ENCODE data around the gene MRPL3.
"Not testable (repeated sequence)": the region's sequence is repeated elsewhere in the genome, so short reads cannot be mapped to it uniquely, and the experiment has no call there.

The MRPL3 gene

DNA sequence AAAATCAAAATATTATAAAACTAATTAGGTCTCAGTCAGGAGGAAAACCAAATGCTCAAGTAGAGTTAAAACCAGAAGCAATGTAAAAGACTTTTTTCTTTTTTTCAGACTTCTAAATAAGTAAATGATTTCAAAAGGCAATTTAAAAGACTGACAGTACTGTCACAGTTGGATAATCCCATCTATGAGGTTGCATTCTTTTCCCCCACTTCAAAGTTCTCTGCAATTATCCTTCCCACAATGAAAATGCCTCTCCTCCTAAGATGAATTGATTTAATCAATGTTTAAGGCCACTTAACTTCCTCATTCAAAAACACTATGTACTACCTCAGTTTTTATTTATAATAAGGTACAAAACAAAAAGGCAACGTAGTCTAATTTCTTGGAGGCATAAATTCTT is 8.1 kb downstream of the MRPL3 start:
- DNase-seq = no peak

DNA sequence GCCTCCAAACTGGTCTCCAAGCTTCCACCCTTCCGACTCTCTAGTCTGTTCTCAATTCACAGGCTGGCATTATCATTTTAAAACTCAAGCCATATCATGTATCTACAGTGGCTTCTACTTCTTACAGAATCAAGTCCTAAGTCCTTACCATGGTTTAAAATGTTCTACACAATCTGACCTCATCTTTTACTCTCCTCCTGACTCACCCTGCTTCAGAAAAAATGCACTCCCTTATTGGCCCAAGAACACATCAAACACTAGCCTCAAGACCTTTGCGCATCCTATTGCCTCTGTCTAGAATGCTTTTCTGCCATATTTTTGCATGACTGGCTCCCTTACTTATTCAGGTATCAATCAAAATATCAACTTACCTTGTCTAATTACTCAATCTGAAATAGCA is 11.0 kb downstream of the MRPL3 start:
- DNase-seq = no peak

- DNase-seq = no peak
Observed at GRCh38 chr3:131491084-131491483, 11.7 kb downstream of the MRPL3 start.

DNA sequence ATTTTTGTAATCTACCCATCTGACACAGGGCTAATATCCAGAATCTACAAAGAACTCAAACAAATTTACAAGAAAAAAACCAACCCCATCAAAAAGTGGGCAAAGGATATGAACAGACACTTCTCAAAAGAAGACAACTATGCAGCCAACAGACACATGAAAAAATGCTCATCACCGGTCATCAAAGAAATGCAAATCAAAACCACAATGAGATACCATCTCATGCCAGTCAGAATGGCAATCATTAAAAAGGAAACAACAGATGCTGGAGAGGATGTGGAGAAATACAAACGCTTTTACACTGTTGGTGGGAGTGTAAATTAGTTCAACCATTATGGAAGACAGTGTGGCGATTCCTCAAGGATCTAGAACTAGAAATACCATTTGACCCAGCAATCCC is 16.2 kb downstream of the MRPL3 start:
- DNase-seq = not testable (repeated sequence)

- DNase-seq = no peak
Observed at GRCh38 chr3:131485119-131485518, 17.7 kb downstream of the MRPL3 start.

GRCh38 chr3:131484496-131485111 is 18.2 kb downstream of the MRPL3 start:
- DNase-seq = no peak

- no peak for DNase-seq
Observed at GRCh38 chr3:131480116-131480515, 22.7 kb downstream of the MRPL3 start.

GRCh38 chr3:131477813-131478212 is 25.0 kb downstream of the MRPL3 start:
- DNase-seq = no peak

DNA sequence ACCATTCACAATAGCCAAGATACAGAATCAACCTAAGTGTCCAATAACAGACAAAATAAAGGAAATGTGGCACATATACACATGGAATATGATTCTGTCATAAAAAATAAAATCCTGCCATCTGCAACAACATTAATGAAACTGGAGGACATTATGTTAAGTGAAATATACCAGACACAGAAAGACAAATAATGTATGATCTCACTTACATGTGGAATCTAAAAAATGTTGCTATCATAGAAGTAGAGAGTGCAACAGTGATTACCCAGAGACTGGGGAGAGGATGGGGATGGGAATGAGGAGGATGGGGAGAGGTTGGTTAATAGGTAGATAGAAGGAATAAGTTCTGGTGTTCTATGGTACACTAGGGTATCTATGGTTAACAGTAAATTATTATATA is 28.7 kb downstream of the MRPL3 start:
- DNase-seq = peak; percentile 6

DNA sequence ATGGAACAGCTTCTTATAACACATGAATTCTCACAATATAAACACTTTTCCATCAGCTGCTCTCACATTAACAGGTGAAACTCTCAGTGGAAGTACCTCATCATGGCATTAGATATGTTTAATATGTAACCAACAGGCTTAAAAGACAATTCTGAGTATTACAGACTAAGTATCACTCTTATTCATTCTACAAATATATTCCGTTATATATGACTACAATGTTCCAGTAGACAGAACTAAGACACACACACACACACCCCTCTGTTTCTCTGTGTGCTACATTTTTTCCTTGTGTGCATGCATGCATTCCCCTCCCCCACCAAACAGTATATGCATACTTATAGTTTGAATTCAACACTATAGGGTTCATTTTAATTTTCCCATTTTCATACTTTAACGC is 32.4 kb downstream of the MRPL3 start:
- no peak for DNase-seq

DNA sequence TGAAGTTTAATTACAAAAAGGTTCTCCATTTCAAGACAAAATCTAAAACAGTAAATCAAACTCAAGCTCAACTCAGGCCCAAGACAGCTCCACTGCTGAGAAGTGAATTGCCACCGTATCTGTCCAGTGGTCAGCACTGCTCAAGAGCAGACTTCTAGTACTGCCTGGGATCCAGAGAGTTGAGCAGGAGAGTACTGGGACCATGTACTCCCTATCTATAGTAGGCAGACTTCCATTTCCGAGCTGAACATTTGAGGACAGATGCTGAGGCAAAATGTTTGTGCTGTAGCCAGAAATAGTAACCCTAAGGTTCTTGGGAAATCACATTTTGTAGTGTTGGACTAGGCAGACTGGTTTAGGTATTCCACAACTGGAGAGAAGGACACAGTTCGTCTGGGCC is 44.1 kb downstream of the MRPL3 start:
- DNase-seq = no peak

DNA sequence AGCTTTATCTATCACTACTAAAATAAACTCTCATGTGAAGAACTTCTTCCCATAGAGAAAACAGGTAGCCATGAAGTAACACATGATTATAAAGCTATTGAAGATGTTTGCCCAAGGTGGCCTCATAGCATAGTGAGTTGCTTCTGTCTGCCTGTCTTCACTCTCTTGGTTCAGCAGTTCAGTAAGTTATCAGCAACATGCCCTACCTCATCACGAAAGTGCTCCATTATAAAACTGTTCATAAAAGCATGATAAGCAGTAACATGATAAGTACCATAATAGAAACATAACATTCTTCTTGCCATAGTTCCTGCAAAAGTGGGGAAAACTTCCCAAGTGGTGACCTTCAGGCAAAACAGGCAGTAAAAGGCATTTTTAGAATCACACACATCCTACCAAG is 45.6 kb downstream of the MRPL3 start:
- DNase-seq = no peak

GRCh38 chr3:131454501-131454900 is 48.3 kb downstream of the MRPL3 start:
- no peak for DNase-seq

DNA sequence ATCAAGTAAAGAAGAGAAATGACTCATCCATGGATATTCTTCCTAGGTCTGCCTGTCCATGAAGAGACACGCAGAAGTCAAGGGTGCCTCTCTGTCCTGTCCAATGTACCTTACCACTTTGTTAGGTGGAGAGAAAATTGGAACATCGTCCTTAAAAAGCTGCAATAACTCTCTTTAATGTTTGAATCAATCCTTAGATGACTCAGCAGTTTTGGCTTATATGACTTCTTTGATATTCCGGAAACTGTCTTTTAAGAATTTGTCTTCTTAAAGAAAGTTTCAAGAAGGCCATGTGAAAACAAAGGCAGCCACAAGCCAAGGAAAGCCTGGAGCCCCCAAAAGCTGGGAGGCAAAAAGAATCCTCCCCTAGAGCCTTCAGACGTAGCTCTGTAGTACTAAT is 49.2 kb downstream of the MRPL3 start:
- DNase-seq = no peak

- no peak for DNase-seq
Observed at GRCh38 chr3:131447349-131447748, 55.4 kb downstream of the MRPL3 start.

DNA sequence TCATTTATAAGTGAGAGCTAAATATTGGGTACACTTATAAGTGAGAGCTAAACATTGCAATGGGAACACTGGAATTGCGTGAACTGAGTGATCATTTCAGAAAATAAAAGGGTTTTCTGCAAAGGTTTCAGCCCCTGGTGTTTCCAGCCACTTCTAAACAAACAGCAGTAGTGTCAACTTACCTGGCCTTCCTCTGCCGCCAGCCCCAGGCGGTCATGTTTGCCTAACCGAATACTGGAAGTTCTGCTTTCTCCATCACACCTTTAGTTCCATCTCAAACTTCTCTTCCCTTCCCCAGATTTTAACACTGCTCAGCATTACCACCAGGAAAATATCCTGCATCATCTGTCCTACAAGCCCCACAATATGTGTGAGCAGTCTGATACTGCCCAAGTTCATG is 58.6 kb downstream of the MRPL3 start:
- DNase-seq = no peak

- DNase-seq = no peak
Observed at GRCh38 chr3:131439084-131439483, 63.7 kb downstream of the MRPL3 start.

GRCh38 chr3:131435000-131435399 is 67.8 kb downstream of the MRPL3 start:
- DNase-seq = no peak

- DNase-seq = no peak
Observed at GRCh38 chr3:131432441-131432840, 70.3 kb downstream of the MRPL3 start.

DNA sequence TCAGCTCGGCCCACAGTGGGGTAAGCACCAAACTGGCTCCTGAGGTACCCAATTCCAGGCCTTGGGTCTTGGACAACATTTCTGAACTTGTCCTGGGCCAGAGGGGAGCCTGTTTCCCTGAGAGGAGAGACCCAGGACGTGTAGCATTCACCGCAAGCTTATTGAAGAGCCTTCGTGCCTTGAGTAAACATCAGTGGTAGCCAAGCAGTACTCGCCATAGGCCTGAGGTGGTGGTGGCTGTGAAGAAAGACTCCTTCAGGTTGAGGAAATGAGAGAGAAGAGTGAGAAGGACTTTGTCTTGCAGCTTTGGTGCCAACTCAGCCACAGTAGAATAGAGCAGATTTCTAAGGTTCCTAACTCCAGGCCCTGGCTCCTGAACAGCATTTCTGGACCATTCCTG is 71.0 kb downstream of the MRPL3 start:
- no peak for DNase-seq

- no peak for DNase-seq
Observed at GRCh38 chr3:131427226-131427625, 75.5 kb downstream of the MRPL3 start.

DNA sequence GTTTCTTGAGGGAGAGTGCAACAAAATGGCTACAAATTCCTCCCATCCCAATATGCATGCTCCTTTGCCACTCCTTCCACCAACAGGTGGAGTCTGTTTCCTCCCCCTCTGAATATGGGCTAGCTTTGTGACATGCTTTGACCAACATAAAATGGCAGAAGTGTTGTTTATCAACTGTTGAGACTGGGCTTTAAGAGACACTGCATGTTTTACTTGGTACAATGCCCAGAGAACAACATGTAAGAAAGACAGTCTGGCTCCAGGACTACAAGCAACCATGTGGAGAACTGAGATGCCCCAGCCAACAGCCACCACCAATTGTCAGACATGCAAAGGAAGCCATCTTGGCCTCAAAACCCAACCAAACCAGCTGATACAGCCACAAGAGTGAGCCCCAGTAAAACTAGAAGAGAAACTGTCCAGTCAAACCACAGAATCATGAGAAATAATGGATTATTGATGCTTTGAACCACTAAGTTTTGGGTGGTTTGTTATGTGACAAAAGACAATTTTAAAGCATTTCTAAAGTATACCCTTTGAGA is 80.7 kb downstream of the MRPL3 start:
- no peak for DNase-seq

DNA sequence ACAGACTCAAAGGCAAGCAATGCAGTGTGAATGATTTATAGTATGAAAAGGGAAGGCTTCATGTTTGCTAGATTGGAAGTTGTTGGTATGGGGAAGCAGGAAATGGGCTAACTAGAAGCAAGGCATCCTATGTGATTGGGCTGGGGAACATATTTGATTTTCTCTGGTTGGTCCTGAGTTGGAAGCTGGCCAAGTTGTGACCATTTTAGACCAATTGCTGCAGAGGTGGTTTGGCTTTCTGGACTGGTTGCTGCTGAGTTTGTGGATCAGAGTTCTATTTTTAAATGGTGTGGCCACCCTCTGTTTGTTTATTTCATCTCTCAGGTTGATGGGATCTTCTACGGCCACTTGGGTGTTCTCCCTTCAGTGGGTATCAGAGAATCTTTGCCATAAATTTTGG is 81.5 kb downstream of the MRPL3 start:
- DNase-seq = no peak

DNA sequence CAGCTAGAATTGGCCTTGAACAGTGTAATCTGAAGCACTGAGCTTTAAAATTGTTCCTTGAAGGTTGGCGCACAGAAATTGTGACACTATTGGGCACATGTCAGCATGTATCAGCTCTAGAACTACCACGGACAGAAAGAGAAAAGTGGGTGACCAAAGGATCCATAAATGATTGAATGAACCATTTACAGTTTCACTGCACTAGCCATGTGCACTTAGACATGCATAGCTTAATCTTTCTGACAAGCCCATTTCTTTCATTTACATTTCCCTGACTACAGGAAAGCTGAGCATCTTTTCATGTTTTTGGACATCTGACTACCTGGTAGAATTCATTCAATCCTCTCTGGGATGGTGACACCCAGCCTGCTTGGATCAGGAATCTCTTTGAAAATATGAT is 85.0 kb downstream of the MRPL3 start:
- no peak for DNase-seq

Measured in fibroblast of skin of back (primary cell).